Activated effector memory CD4-positive, alpha-beta T cell treated with anti-CD3 and anti-CD28 coated beads, Interleukin-2, amount 50 U/mL, for 16 hours (primary cell): ENCODE data around the gene BMP3.

Source experiments
- DNase-seq: peaks from one replicate; pipeline ENCODE4 v3.0.0-alpha.2; 2020

Gene BMP3

DNA sequence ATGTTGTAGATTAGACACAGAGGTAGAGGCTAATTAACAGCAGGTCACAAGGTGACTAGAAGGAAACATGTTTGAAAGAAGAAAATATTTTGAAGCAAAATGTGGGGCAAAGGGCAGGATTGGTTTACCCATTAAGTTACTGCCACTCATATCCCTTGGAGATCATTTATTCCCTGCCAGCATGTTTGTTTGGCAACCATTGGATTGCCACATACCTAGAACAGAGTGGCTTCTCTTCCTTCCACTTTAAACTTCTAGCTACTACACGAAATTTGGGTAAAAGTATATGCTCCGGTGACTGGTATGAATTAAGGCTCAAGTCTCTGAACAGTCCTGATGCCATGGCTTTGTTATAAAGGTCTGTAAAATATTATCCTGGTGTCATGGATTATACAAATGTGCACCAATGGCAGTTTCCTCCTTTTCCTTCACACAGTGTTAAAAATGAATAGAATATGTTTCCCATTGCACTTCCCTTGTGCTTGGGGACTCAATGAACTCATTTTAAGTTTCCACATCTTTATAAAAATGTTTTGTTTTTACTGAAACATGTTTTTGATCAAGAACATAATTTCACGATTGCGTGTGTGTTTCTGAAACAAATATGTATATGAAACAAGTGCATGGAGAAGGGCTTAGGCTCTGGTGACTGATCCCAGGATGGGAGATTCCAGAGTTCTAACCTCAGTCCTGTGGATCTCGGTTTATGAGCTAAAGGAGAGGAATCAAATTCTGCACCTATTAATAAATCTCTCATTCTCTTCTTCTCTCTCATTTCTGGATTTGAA lies 12.3 kb downstream of the BMP3 start:
- DNase-seq = no peak

DNA sequence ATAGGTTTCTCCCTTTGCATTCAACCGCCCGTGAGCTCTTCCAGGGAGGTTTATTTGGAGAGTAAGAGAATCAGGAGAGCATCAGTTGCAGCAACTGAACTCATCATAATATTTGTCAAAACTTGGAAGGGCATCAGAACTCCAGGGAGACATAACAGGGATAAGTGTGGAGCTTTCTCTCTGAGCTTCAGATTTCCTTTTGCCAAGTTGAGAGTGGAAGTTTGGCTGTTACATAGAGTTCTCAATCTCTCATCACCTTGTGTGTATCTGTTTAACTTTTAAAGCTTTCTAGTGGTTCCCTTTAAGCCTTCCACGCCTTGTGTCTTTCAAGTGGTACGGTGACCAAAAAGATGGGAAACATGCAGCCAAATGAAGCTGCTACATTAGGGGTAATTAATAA lies 18.8 kb downstream of the BMP3 start:
- DNase-seq = no peak

- DNase-seq = no peak
These were observed 19.4 kb downstream of the BMP3 start for GRCh38 chr4:81049907-81050306.

DNA sequence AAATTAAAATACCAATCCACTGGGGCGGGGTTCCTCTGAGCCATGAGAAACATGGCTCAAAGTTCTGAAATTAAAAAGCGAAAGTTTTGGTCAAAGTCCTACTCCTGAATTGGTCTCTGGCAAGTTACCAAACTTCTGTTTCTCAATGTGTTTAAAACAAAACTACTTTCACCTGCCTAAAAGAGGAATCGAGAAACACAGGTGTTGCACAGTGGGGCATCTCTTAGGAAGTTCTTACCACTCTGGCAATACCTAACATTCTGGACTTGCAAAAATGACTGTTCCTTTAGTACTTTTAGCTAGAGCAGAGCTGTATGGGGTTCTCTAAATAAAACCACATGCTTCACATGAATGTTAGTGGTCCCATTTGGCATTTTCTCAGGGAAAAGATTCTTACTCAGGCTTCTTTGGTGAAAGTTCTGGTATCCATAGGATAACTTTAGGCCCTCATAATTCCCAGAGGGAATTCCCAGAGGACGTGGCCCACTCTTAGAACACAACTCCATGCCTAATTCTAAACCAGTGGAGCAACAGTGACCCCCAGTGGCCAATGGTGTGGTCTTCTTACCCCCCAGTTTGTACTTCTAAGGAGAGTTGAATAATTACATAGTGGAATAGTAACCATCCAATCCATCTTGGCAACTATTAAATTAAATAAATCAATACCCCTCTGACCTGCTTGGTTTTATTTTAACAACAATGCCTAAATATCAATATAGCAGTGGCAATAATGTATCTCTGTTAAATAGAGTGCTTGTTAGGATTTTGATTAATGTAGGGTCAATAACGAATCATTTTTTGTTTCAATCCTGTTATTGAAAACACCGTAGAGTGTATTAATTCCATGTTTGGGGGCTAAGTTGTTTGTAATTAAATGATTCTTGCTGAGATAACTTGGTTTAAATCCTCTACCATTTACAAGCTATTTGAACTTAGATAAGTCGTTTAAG lies 21.9 kb downstream of the BMP3 start:
- DNase-seq = peak; percentile 72

DNA sequence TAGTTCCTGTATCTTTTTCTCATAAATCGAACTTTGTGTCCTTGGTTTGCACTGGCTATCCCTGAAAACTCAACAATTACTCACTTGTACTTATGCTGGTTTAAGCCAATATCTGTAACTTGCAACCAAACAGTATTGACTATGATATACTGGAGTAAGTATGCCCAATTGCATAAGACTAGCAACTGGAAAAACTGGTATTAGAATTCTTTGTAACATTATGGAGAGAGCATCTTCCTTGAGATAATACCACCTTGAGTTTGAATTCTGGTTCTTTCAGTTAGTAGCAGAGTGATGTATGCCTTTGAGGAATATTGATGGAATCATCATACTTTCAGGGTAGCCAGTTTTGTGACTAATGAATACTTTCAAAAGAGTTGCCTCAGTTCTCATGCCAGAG lies 28.1 kb downstream of the BMP3 start:
- DNase-seq = no peak

DNA sequence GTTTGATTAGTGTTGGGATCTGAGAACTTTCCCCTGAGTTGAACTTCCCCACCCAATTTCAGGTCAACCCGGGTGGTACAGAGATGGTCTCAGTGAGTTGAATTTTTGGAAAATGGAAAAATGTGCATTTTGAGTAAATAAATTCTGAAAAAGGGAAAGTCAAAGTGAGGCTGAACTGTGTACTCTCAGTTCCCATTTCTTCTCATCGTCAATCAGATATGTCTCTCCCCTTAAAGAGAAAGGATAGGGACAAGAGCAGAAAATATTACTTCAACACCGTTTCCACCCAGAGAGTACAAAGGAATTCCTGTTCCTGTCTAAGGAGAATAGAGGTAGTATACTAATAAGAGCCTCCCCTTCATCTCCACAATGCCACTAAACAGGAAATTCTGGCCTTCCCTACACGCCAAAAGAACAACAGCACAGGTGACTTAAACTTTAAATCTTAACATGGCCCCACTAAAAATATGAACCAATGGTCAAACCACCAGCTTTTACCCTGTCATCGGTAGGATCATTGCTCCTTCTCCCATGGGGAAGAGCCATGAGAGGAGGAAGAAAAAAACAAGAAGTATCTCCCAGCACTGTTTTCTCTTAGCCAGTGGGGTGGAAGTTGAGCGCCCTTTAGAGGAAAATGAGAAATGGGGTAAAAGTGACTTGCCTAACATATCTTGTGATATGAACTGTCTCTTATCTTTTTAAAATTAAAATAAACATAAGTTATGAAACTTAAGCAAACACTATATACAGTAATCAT lies 30.3 kb downstream of the BMP3 start:
- no peak for DNase-seq

DNA sequence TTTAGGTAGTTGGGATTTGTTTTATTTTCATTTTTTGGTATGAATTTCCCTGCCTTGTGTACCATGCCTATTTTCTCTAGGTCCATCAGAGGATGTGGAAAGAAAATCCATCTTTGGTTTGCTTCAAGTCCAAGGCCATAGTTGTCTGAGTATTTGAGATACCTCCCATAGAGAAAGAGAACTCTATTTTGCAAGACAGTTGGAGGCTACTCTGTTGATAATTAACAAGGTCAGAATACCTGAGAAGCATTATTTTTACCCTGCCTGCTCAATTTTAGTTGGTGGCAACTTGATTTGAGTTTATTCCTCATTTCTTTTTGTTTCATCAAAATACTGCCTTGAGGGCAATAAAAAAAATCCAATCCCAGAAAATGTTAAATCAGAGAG lies 30.8 kb downstream of the BMP3 start:
- no peak for DNase-seq

DNA sequence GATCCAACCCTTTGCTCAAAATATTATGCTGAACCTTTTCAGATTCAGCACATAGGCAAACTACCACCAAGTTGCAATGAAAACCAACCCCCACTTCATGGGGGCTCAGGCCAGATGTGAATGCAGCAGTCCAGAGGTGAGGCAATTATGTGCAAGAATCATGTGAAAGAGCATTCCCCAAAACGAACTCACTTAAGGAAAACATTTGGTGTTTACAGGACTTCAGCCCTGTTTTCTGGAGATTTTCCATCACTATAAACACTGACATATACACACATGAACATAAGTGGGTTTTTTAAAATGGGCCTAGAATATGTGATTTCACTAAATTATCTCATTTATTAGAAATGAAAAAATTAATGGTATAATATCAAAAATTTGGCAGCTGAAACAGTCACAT lies 31.5 kb downstream of the BMP3 start:
- no peak for DNase-seq

DNA sequence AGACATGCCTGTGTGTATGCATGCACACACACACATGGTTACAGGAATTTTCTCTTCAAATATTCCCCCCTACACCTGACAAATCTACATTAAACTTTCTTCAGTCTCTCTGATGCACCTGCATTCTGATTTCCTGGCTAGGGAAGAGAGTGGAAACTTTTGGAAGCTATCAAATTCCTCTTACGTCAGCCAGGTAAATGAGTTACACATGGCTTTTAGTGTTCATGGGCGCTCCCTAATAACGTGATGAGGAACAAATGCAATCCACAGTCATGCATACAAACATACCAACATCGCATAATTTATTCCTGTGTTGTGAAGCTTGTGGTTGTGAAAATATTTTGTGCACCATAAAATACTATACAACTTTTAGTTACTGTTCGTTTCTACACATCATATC lies 34.9 kb downstream of the BMP3 start:
- no peak for DNase-seq

GRCh38 chr4:81069706-81070331 lies 39.3 kb downstream of the BMP3 start:
- peak; percentile 74 for DNase-seq

GRCh38 chr4:81071013-81071412 lies 40.5 kb downstream of the BMP3 start:
- DNase-seq = no peak

- DNase-seq = no peak
These were observed 50.6 kb downstream of the BMP3 start for GRCh38 chr4:81081156-81081555.

GRCh38 chr4:81084029-81084428 lies 53.5 kb downstream of the BMP3 start:
- no peak for DNase-seq

GRCh38 chr4:81084634-81085033 lies 54.1 kb downstream of the BMP3 start:
- no peak for DNase-seq

GRCh38 chr4:81085291-81085690 lies 54.8 kb downstream of the BMP3 start:
- DNase-seq = no peak

GRCh38 chr4:81085979-81086378 lies 55.5 kb downstream of the BMP3 start:
- no peak for DNase-seq

DNA sequence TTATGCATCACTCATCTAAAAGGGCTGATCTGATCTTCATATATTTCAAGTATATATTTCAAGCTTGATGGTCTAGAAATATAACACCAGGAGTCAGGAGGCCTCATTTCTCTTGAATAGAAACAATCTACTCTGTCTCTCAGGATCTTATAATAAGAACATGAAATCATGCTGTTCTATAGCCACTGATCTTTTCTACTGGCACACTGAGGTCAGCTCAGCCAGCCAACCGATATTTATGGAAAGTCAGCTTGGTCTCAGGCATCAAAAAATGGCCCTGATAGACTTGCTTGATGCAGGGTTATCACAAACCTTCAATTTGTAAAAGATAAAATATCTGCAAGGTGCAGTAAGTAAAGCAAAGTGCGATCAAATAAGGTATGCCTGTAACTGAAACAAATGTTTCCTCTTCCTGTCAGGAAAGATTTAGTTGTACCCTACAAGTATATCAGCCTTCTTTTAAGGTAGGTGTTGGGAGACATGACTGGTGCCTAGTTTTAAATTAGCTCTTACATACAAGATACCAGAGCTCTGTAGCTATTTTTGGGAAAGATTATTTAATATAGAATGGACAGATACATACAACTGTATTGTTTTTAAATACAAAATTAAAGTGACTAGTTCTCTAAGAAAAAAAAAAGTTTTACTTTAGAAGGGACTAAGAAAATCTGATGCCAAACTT lies 63.4 kb downstream of the BMP3 start:
- no peak for DNase-seq

GRCh38 chr4:81095389-81095788 lies 64.9 kb downstream of the BMP3 start:
- no peak for DNase-seq

DNA sequence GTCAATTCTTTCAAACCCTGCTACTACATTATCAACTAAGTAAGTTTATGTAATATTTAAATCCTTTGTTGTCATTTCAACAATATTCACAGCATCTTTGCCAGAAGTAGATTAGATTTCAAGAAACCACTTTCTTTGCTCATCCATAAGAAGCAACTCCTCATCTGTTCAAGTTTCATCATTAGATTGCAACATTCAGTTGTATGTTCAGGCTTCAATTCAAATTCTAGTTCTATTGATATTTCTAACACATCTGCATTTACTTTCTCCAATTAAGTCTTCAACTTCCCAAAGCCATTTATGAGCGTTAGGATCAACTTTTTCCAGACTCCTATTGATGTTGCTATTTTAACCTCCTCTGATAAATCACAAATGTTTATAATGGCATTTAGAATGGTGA lies 66.1 kb downstream of the BMP3 start:
- DNase-seq = no peak

DNA sequence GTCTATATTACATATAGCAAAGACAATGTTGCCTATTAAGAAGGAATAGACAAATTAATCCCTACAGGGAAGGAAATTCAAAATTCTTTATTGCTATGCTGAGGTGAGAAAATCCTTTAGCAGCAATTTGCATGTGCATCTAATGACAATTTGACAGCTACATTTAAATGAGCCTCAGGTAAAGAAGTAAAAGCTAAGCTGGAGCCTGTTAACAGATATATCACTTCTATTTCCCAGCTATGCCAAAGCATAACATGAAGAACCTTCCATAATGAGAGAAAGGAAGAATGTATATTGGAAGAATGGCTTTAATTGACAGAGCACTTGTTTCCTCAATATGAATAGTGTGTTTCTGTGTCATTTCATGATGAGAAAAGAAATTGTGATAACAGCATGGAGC lies 71.6 kb downstream of the BMP3 start:
- no peak for DNase-seq

GRCh38 chr4:81106150-81106549 lies 75.6 kb downstream of the BMP3 start:
- DNase-seq = no peak
